ENCODE data around the gene ZBTB7A. TPM values are rescaled to one million over a fixed set of nuclear protein-coding genes. Genes with fewer than 3 reads are reported as not detected.

ZBTB7A gene
- total RNA-seq, 1 donor from 2014 or later, result 30.6 TPM

GRCh38 chr19:4086411-4086867, 19.7 kb upstream of the ZBTB7A start:
- intact Hi-C loops (cut with micrococcal nuclease), result no loop called here

GRCh38 chr19:4084547-4084877, 17.8 kb upstream of the ZBTB7A start:
- no peak for DNase-seq
- Histone ChIP-seq H3K36me3 (peaks cover 6% of the 10 kb centered on the region), H3K27me3 (ENCODE audit: low read depth) (no peaks in the 10 kb centered on the region), H3K4me3 (peak overlapping the region; percentile 49), H3K4me1 (peaks cover 12% of the 10 kb centered on the region), H3K9me3 (replicated peaks) (no peaks in the 10 kb centered on the region), H3K27ac (replicated peaks) (peak overlapping the region; percentile 46)
- TF ChIP-seq CTCF (IDR thresholded peaks at IDR 0.05; ENCODE audit: borderline replicate concordance), result no peak
- intact Hi-C loops (cut with micrococcal nuclease), result no loop called here

More at GRCh38 chr19:4086411-4086867, 19.7 kb upstream of the ZBTB7A start:
- Histone ChIP-seq H3K27me3 (ENCODE audit: low read depth) (no peaks in the 10 kb centered on the region), H3K4me1 (peaks cover 12% of the 10 kb centered on the region), H3K9me3 (replicated peaks) (no peaks in the 10 kb centered on the region), H3K27ac (replicated peaks) (no peak overlapping the region), H3K4me3 (no peak overlapping the region), H3K36me3 (peaks cover 23% of the 10 kb centered on the region)
- no peak for DNase-seq
- no peak for TF ChIP-seq CTCF (IDR thresholded peaks at IDR 0.05; ENCODE audit: borderline replicate concordance)

- TF ChIP-seq CTCF (IDR thresholded peaks at IDR 0.05; ENCODE audit: borderline replicate concordance), result no peak
- DNase-seq, result no peak
Observed at GRCh38 chr19:4083677-4084546, 17.2 kb upstream of the ZBTB7A start.

GRCh38 chr19:4082172-4082571, 15.5 kb upstream of the ZBTB7A start:
- no peaks in the 10 kb centered on the region for H3K36me3 ChIP-seq
- intact Hi-C loops (cut with micrococcal nuclease), result no loop called here
- no peak for DNase-seq
- H3K4me1 ChIP-seq, result peaks cover 27% of the 10 kb centered on the region
- no peaks in the 10 kb centered on the region for H3K9me3 ChIP-seq (replicated peaks)
- no peak overlapping the region for H3K4me3 ChIP-seq
- no peak for TF ChIP-seq CTCF (IDR thresholded peaks at IDR 0.05; ENCODE audit: borderline replicate concordance)
- H3K27me3 ChIP-seq (ENCODE audit: low read depth), result no peaks in the 10 kb centered on the region
- peak overlapping the region; percentile 36 for H3K27ac ChIP-seq (replicated peaks)

More at GRCh38 chr19:4083677-4084546, 17.2 kb upstream of the ZBTB7A start:
- no peaks in the 10 kb centered on the region for H3K27me3 ChIP-seq (ENCODE audit: low read depth)
- no peaks in the 10 kb centered on the region for H3K36me3 ChIP-seq
- H3K27ac ChIP-seq (replicated peaks), result peak overlapping the region; percentile 46
- no peaks in the 10 kb centered on the region for H3K9me3 ChIP-seq (replicated peaks)
- intact Hi-C loops (cut with micrococcal nuclease), result no loop called here
- peak overlapping the region; percentile 49 for H3K4me3 ChIP-seq
- peaks cover 13% of the 10 kb centered on the region for H3K4me1 ChIP-seq

GRCh38 chr19:4081441-4082129, 14.9 kb upstream of the ZBTB7A start:
- no peaks in the 10 kb centered on the region for H3K27me3 ChIP-seq (ENCODE audit: low read depth)
- intact Hi-C loops (cut with micrococcal nuclease), result no loop called here
- peaks cover 33% of the 10 kb centered on the region for H3K4me1 ChIP-seq
- peak overlapping the region; percentile 36 for H3K27ac ChIP-seq (replicated peaks)
- H3K4me3 ChIP-seq, result no peak overlapping the region
- H3K36me3 ChIP-seq, result no peaks in the 10 kb centered on the region
- TF ChIP-seq CTCF (IDR thresholded peaks at IDR 0.05; ENCODE audit: borderline replicate concordance), result no peak
- no peaks in the 10 kb centered on the region for H3K9me3 ChIP-seq (replicated peaks)
- no peak for DNase-seq

Data from left ventricle myocardium inferior (tissue), 1 donor.